ENCODE results near the gene TRIO.

The TRIO gene

DNA sequence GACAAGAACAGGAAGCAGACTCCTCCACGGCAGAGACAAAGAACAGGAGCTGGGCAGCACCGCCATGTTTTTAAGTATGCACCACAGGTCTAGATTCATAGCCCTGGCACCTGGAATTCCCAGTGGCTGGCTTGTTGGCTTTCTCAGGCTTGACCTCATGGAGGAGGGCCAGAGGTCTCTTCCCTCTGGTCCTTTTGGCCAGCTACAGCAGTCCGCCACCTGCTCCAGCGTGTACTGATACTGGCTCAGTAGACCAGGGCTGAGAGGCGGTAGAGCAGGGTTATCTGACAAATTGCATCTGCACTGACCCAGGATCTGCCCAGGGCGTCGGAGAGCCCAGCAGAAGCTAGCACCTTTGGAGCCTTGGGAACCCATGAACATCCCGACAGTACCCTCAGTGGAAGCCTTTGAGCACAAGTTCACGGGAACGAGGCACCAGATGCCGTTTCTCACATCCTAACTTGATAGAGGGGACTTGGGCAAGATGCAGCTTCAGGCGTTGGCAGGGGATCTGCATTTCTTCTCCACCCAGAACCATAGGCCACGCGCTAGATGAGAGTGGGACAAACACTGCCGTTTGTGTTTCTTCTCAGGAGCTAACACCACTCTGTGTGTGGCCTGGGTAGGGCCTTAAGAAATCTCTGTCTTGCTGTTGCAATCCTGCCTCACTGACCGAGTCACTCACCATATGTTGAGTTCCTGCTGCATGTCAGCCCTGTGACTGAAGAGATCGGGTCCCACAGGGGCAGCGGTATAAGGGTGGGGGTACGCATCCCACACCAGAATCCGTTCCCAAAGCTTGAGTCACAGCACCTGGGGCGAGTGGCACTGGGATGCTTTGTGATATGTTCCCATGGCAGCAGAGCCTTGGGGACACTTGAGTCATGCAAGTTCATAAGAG, 348.1 kb downstream of the TRIO start:
- Histone ChIP-seq H3K4me3 (ENCODE audit: low read depth in 1 of 2, low read length in 1 of 2) (no peak overlapping the region), H3K36me3 (no peaks in the 10 kb centered on the region), H3K27me3 (no peaks in the 10 kb centered on the region), H3K9me3 (no peaks in the 10 kb centered on the region), H3K27ac (no peak overlapping the region), H3K4me1 (ENCODE audit: control insufficient read depth in 1 of 2, insufficient read depth in 1 of 2, low read depth in 1 of 2, low read length in 1 of 2) (peaks cover 29 to 31% of the 10 kb centered on the region in 2 experiments)
- TF ChIP-seq, protein P1, sequence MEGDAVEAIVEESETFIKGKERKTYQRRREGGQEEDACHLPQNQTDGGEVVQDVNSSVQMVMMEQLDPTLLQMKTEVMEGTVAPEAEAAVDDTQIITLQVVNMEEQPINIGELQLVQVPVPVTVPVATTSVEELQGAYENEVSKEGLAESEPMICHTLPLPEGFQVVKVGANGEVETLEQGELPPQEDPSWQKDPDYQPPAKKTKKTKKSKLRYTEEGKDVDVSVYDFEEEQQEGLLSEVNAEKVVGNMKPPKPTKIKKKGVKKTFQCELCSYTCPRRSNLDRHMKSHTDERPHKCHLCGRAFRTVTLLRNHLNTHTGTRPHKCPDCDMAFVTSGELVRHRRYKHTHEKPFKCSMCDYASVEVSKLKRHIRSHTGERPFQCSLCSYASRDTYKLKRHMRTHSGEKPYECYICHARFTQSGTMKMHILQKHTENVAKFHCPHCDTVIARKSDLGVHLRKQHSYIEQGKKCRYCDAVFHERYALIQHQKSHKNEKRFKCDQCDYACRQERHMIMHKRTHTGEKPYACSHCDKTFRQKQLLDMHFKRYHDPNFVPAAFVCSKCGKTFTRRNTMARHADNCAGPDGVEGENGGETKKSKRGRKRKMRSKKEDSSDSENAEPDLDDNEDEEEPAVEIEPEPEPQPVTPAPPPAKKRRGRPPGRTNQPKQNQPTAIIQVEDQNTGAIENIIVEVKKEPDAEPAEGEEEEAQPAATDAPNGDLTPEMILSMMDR (IDR thresholded peaks at IDR 0.05): no peak

DNA sequence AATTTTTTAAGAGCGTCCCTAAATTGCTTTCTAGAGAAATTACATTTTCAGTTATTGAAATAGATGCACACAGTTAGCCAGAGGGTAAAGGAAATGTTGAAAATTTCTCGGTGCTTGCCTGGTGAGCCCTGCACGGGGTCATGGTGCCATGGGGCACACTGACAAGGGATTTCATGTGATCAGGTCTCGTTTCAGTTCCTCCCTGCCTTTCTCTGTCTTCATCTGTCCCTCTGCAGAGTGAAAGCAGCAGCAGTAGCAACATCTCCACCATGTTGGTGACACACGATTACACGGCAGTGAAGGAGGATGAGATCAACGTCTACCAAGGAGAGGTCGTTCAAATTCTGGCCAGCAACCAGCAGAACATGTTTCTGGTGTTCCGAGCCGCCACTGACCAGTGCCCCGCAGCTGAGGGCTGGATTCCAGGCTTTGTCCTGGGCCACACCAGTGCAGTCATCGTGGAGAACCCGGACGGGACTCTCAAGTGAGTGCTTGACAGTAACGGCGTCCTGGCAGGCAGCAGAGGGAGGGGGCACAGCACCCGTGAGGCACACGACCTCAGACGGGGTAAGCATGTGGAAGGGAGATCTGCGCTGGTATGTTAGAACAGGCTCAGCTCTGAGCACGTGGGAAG, 349.3 kb downstream of the TRIO start:
- Histone ChIP-seq H3K36me3 (no peaks in the 10 kb centered on the region), H3K9me3 (no peaks in the 10 kb centered on the region), H3K4me1 (ENCODE audit: control insufficient read depth in 1 of 2, insufficient read depth in 1 of 2, low read depth in 1 of 2, low read length in 1 of 2) (peaks cover 29 to 31% of the 10 kb centered on the region in 2 experiments), H3K27ac (no peak overlapping the region), H3K27me3 (no peaks in the 10 kb centered on the region), H3K4me3 (ENCODE audit: low read depth in 1 of 2, low read length in 1 of 2) (no peak overlapping the region)
- TF ChIP-seq, protein P1 (IDR thresholded peaks at IDR 0.05): no peak

DNA sequence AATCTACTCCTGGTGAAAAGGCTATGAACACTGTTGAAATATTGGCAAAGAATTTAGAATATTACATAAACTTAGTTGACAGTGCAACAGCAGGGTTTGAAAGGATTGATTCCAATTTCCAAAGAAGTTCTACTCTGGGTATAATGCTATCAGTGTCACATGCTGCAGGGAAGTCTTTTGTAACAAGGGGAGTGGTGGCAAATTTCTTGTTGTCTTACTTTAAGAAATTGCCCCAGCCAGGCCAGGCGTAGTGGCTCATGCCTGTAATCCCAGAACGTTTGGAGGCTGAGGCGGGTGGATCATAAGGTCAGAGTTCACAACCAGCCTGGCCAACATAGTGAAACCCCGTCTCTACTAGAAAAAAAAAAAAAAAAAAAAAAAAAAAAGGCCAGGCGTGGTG, 352.2 kb downstream of the TRIO start:
- H3K36me3 ChIP-seq: no peaks in the 10 kb centered on the region
- no peak overlapping the region for H3K4me3 ChIP-seq (ENCODE audit: low read depth in 1 of 2, low read length in 1 of 2)

DNA sequence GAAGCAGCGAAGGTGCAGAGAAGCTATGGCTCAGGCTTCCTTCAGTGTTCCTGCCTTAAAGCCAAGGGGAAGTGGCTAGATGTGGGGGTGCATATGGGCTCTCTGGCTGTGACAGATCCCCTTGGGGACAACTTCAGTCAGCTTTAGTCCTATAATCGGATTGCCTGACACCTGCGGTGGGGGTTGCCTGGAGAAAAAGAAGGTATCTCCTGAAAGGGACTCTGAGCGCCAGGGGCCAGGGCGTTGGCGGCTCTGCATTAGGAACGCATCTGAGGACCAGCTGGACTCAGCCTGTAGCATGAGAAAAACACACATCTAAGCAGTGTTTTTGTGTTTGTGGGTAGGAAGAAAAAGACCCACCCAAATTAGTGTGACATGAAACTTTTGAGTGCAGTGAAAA, 354.2 kb downstream of the TRIO start:
- Histone ChIP-seq H3K36me3 (no peaks in the 10 kb centered on the region), H3K27ac (no peak overlapping the region)

More for the DNA sequence above, 352.2 kb downstream of the TRIO start:
- H3K27me3 ChIP-seq: no peaks in the 10 kb centered on the region
- TF ChIP-seq, protein P1 (IDR thresholded peaks at IDR 0.05): no peak
- H3K9me3 ChIP-seq: no peaks in the 10 kb centered on the region
- no peak overlapping the region for H3K27ac ChIP-seq
- peaks cover 21 to 22% of the 10 kb centered on the region in 2 experiments for H3K4me1 ChIP-seq (ENCODE audit: control insufficient read depth in 1 of 2, insufficient read depth in 1 of 2, low read depth in 1 of 2, low read length in 1 of 2)

More for the DNA sequence above, 354.2 kb downstream of the TRIO start:
- TF ChIP-seq, protein P1 (IDR thresholded peaks at IDR 0.05): no peak
- Histone ChIP-seq H3K4me1 (ENCODE audit: control insufficient read depth in 1 of 2, insufficient read depth in 1 of 2, low read depth in 1 of 2, low read length in 1 of 2) (peaks cover 12% of the 10 kb centered on the region in 2 experiments), H3K9me3 (no peaks in the 10 kb centered on the region), H3K4me3 (ENCODE audit: low read depth in 1 of 2, low read length in 1 of 2) (no peak overlapping the region), H3K27me3 (no peaks in the 10 kb centered on the region)

Measured in neutrophil (primary cell).